ENCODE measurements around the gene MDFIC2. TPM values are rescaled to one million over a fixed set of nuclear protein-coding genes. Genes with fewer than 3 reads are reported as not detected.
A peak's percentile ranks its signal among the peaks of the same experiment; 100 is the strongest.
"Not testable (repeated sequence)": the region's sequence is repeated elsewhere in the genome, so short reads cannot be mapped to it uniquely, and the experiment has no call there.

MDFIC2 gene
- total RNA-seq, 1 donor from 2014 or later = not detected

DNA sequence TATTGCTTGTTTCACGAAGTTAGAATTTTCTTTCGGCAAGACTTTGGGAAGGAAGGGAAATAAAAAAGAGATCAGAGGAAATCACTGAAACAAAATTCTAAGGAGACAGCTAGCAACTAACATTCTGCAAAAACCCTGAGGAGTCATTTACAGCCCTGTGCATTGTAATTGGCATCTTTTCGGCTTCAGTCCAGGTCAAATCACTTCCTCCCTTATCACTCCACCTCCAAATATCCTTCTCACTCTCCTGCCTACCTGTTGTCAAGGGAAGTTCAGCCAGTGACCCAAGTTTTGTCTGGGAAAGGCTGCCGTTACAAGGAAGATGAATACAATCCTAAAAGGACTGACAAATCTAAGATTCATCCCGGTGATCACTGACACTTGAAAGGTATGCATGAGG is 39.6 kb downstream of the MDFIC2 start:
- intact Hi-C loops (cut with DNase I) = loop anchor here (5.0 kb wide), 1 partner anchor 790 kb away; no protein-coding TSS in a partner anchor
- DNase-seq (ENCODE audit: low spot score) (no peak), ATAC-seq (no peak)

GRCh38 chr3:70264122-70264780 is 48.2 kb downstream of the MDFIC2 start:
- intact Hi-C loops (cut with DNase I) = no loop called here
- ATAC-seq (no peak), DNase-seq (ENCODE audit: low spot score) (no peak)

DNA sequence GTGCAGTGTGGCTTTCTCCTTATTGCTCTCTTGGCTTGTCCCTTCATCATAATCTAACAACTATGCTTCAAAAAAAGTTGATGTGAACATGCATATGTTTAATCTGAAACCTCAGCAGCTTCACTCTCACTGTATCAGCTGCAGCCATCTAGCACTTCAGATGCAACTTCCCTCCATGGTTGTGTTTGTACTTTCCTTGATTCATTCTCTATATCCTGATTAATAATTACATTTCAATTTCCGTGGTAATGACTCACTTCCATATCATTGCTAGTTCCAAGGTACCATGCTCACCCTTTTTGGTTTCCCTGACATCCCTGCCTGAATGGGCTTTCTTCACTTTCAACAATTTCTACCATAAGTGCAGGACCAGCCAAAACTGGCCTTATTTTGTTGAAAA is 51.2 kb downstream of the MDFIC2 start:
- no peak for DNase-seq (ENCODE audit: low spot score)
- intact Hi-C loops (cut with DNase I) = no loop called here
- ATAC-seq = no peak

- DNase-seq (ENCODE audit: low spot score) = no peak
- ATAC-seq = no peak
- intact Hi-C loops (cut with DNase I) = no loop called here
Measured at GRCh38 chr3:70256566-70256965, 55.9 kb downstream of the MDFIC2 start.

GRCh38 chr3:70250492-70250891 is 61.9 kb downstream of the MDFIC2 start:
- intact Hi-C loops (cut with DNase I) = no loop called here
- ATAC-seq (peak; percentile 78), DNase-seq (ENCODE audit: low spot score) (no peak)

DNA sequence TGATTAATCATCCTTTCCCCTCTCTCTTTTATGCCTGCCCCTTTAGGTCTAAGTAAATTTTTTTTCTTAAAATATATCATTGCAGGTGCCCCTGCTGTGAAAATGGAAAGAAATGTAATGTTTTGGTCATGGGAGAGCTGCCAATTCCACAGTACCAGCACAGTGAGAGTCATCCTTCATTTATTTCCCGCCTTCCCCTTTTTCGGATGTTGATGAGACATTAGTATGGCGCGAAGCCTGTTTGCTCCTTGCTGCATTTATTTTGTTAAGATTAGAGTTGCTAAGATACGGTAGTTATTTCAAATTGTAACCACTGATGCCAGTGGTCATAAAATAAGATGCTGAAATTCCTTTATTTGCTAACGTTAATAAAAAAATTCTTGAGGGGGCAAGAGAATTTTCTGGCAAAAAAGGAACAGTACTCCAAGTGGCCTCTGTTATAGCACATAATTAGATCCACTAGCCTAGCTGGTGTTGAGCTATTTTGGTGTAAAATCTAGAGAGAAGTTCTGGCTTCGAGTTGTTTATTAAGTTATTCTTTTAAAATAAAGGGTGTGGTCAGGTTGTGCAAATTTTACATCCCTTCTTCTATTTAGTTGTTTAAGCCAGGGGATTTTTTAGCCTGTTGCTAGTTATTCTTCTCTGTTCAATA is 62.8 kb downstream of the MDFIC2 start:
- intact Hi-C loops (cut with DNase I) = no loop called here

GRCh38 chr3:70248856-70249255 is 63.6 kb downstream of the MDFIC2 start:
- no peak for ATAC-seq
- DNase-seq (ENCODE audit: low spot score) = no peak
- intact Hi-C loops (cut with DNase I) = no loop called here

More for the DNA sequence above, 62.8 kb downstream of the MDFIC2 start:
- ATAC-seq = no peak
- no peak for DNase-seq (ENCODE audit: low spot score)

DNA sequence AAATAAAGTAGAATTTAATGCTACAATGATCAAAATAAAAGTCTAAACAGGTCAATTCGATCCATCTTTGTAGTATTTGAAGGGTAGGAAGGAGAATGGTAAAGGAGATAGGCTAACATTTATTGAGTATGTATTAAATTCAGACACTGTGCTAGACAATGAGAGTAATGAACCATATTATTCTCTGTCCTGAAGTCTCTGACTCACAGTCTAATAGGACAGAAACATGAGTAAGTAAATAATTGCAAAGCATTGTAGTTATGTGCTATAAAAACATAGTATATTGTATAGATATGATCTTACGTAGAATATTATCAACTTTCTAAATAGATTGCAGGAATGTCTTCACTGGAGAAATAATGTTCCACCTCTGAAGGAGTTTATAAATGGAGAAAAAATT is 64.5 kb downstream of the MDFIC2 start:
- intact Hi-C loops (cut with DNase I) = no loop called here
- DNase-seq (ENCODE audit: low spot score) (no peak), ATAC-seq (no peak)

DNA sequence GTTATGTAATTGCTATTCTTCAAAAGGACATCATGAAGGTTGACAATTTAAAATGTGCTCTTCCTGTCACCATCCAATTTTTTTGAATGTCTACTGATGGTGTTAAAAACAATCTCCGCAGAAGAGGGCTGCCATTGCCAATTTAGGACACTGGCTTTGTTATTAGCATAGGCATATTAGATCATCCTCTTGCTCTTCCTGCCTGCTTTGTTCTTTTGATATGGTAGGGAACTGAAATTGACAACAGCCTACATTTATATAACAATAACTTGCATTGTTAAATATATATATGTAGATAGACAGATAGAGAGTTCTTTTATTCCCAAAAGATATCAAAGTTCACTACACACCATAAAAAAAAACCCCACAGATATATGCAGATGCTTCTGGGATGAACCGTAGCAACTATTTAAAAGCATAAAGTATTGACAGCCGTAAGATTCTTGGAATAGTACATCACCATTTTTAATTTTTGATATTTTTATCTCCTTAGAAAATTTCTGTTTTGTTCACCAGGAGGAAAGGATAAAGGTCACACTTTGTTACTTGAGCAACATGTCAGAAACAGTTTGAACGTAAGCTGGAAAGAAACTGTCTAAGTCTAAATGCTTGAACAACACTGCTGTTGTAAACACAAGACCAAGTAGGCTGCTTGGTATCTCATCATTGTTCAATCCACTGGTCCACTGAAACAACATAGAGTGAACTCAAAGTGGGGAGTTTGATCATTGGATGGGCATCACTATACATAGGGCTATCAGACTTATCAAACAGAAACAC is 66.5 kb downstream of the MDFIC2 start:
- no peak for DNase-seq (ENCODE audit: low spot score)
- no peak for ATAC-seq
- intact Hi-C loops (cut with DNase I) = no loop called here

DNA sequence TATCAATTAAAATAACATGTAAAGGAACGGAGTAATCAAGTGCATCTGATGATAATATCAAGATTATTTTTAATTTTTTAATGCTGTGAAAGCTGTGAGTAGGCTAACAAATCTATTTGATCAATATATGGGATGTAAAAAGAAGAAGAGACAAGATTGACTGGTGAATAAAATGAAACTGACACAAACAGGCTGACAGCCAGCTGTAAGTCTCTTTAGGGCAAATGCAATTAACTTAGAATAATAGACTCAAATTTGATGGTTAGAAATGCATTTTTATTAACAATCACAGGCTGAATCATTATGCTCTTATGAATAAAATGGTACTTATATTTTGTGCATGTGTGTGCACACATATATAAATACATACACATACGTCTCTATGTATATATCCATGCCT is 68.0 kb downstream of the MDFIC2 start:
- ATAC-seq = no peak
- DNase-seq (ENCODE audit: low spot score) = no peak
- intact Hi-C loops (cut with DNase I) = no loop called here

DNA sequence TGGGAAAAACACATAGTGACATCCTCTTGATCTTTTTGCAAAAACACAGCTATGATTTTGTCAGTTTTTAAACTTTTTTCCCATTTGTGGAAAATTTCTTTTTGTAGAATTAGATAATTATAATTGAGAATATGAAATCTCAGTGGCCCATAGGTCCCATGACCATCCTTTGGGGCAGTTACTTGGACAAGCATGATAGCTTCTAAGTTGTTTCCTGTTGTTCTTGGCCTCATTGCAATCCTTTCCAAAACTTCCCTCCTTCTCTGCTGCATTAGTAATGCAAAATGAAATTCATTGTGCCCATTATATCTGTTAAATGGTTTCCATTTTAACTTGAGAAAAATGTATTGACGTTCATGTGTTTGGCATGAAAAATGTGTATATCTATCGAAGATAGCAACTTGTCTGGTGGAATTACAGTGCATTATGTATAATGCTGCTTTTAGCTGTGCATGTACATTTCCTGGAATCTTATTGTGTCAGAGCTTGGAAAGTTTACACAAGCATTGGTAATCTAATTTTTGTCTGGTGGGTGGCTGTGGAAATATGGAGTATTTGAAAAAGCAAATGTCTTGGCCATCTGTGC is 70.0 kb downstream of the MDFIC2 start:
- ATAC-seq = no peak
- DNase-seq (ENCODE audit: low spot score) = no peak
- intact Hi-C loops (cut with DNase I) = no loop called here

- DNase-seq (ENCODE audit: low spot score) (no peak), ATAC-seq (no peak)
- intact Hi-C loops (cut with DNase I) = no loop called here
Measured at GRCh38 chr3:70233812-70234211, 78.6 kb downstream of the MDFIC2 start.

DNA sequence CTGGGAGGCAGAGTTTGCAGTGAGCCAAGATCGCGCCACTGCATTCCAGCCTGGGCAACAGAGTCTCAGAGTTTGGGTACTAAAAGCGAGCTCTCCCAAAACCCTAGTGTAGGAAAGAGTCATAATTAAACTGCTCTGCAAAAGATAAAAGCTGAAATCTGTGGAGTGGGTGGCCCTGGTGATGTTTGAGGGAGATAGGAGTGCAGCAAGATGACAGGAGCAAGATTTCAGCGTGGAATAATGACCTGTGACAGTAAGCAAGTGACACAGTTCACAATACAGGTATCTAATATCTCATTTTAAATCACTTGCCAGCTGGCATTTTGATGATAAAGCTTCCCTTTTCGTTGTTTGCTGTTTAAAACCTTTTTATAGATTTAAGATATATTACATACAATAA is 79.3 kb downstream of the MDFIC2 start:
- no peak for ATAC-seq
- no peak for DNase-seq (ENCODE audit: low spot score)
- intact Hi-C loops (cut with DNase I) = no loop called here

DNA sequence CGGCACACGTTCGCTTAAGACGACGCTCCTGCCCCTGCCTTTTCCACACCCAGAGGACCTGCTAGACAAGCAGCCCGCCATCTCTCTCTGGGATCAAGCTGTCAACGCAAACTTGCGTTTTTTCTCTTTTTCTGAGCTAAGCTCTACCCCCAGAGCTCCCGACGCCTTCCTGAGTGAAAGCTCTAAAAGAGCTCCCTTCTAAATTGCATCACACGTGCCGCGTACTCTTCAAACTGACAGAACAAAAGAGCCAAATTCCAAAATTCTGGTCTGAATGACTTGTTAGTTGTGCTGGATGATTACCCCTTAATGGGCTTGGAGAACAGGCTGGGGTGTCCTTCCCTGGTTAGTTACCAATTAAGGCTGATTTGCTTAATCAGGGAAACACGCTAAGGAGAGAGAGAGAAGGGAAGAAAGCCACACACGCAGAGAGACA is 81.2 kb downstream of the MDFIC2 start:
- intact Hi-C loops (cut with DNase I) = no loop called here
- DNase-seq (ENCODE audit: low spot score) (no peak), ATAC-seq (no peak)

DNA sequence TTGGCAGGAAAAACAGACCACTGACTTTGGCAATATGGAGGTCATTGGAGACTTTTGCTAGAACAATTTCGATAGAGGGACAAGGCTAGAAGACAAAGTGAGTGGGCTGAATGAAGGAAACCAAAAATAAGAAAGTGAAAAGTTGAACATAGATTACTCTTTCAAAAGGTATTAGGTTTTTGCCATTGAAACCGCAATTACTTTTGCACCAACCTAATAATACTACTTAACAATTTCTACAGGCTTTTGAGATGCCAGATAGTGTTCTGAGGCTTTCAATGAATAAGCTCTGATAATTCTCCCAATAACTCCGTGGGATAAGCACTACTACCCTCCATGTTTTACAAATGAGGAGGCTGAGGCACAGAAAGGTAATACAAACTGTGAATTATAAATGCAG is 85.0 kb downstream of the MDFIC2 start:
- intact Hi-C loops (cut with DNase I) = no loop called here
- no peak for ATAC-seq

GRCh38 chr3:70225146-70225545 is 87.3 kb downstream of the MDFIC2 start:
- intact Hi-C loops (cut with DNase I) = no loop called here
- ATAC-seq (no peak), DNase-seq (ENCODE audit: low spot score) (no peak)

More for the DNA sequence above, 85.0 kb downstream of the MDFIC2 start:
- no peak for DNase-seq (ENCODE audit: low spot score)

- no peak for DNase-seq (ENCODE audit: low spot score)
- intact Hi-C loops (cut with DNase I) = no loop called here
- ATAC-seq = no peak
Measured at GRCh38 chr3:70224337-70224736, 88.1 kb downstream of the MDFIC2 start.

DNA sequence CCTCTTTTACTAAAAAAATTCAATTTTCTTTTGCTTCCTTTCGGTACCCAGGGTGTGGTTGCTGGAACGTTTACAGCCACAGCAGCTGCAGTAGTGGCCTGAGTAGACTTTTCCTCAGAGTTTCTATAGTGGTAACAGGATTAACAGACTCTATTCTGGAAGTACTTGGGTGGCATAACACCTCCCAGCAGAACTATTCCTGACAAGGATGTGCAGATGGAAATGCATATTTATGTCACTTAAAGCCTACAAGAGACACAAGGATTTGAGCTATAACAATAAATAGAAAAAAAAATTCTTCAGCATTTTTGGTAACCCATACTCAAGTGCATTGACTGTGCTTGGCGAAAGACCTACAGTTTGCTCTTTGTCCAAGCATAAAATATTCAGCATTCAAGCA is 94.0 kb downstream of the MDFIC2 start:
- intact Hi-C loops (cut with DNase I) = no loop called here
- DNase-seq (ENCODE audit: low spot score) (no peak), ATAC-seq (no peak)

DNA sequence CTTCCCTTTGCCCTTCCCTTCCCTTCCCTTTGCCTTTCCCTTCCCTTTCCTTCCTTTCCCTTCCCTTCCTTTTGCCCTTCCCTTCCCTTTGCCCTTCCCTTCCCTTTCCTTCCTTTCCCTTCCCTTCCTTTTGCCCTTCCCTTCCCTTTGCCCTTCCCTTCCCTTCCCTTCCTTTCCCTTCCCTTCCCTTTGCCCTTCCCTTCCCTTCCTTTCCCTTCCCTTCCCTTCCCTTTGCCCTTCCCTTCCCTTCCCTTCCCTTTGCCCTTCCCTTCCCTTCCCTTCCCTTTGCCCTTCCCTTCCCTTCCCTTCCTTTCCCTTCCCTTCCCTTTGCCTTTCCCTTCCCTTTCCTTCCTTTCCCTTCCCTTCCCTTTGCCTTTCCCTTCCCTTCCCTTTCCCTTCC is 101.2 kb downstream of the MDFIC2 start:
- intact Hi-C loops (cut with DNase I); DNase-seq (ENCODE audit: low spot score); ATAC-seq: not testable (repeated sequence)

- intact Hi-C loops (cut with DNase I) = no loop called here
- DNase-seq (ENCODE audit: low spot score) = no peak
- ATAC-seq = no peak
Measured at GRCh38 chr3:70201975-70202374, 110.5 kb downstream of the MDFIC2 start.

Measured in sciatic nerve (tissue), 2 donors.